ENCODE measurements around the gene SCG5.
A peak's percentile ranks its signal among the peaks of the same experiment; 100 is the strongest.

SCG5 gene

GRCh38 chr15:32659340-32660155 lies 18.0 kb downstream of the SCG5 start:
- DNase-seq: no peak

GRCh38 chr15:32663671-32664070 lies 22.2 kb downstream of the SCG5 start:
- no peak for DNase-seq

GRCh38 chr15:32664796-32665195 lies 23.3 kb downstream of the SCG5 start:
- no peak for DNase-seq

- DNase-seq: no peak
These were observed 25.8 kb downstream of the SCG5 start for GRCh38 chr15:32667321-32667720.

- DNase-seq: no peak
These were observed 27.4 kb downstream of the SCG5 start for GRCh38 chr15:32668942-32669341.

GRCh38 chr15:32669896-32670611 lies 28.5 kb downstream of the SCG5 start:
- peak in 11 of 14 donors; percentile 7 to 67 (median 51) for DNase-seq

- peak in 2 of 14 donors; percentile 37 to 44 for DNase-seq
These were observed 29.1 kb downstream of the SCG5 start for GRCh38 chr15:32670623-32671022.

GRCh38 chr15:32671339-32672325 lies 30.1 kb downstream of the SCG5 start:
- peak in 9 of 14 donors; percentile 13 to 60 (median 38) for DNase-seq

GRCh38 chr15:32674681-32675080 lies 33.2 kb downstream of the SCG5 start:
- no peak for DNase-seq

- no peak for DNase-seq
These were observed 34.0 kb downstream of the SCG5 start for GRCh38 chr15:32675466-32675865.

- DNase-seq: no peak
These were observed 34.7 kb downstream of the SCG5 start for GRCh38 chr15:32676169-32676568.

- DNase-seq: no peak
These were observed 35.8 kb downstream of the SCG5 start for GRCh38 chr15:32677238-32677750.

- DNase-seq: no peak
These were observed 37.8 kb downstream of the SCG5 start for GRCh38 chr15:32679298-32679690.

- no peak for DNase-seq
These were observed 41.1 kb downstream of the SCG5 start for GRCh38 chr15:32682569-32682968.

GRCh38 chr15:32682977-32683630 lies 41.6 kb downstream of the SCG5 start:
- DNase-seq: no peak

GRCh38 chr15:32683906-32684584 lies 42.5 kb downstream of the SCG5 start:
- DNase-seq: no peak

GRCh38 chr15:32685576-32685975 lies 44.1 kb downstream of the SCG5 start:
- DNase-seq: no peak

- DNase-seq: no peak
These were observed 46.0 kb downstream of the SCG5 start for GRCh38 chr15:32687556-32687955.

- no peak for DNase-seq
These were observed 46.7 kb downstream of the SCG5 start for GRCh38 chr15:32688151-32688639.

GRCh38 chr15:32690941-32691688 lies 49.6 kb downstream of the SCG5 start:
- no peak for DNase-seq
